GM21390 (cell line): ENCODE measurements around the gene NCLN.
"Not testable (repeated sequence)": the region's sequence is repeated elsewhere in the genome, so short reads cannot be mapped to it uniquely, and the experiment has no call there.

Source experiments
- ATAC-seq: cut with Tn5 transposase; IDR thresholded peaks from one replicate; pipeline ENCODE4 v1.9.1; 2021; ENCODE audit not compliant: unreplicated experiment

Gene NCLN

DNA sequence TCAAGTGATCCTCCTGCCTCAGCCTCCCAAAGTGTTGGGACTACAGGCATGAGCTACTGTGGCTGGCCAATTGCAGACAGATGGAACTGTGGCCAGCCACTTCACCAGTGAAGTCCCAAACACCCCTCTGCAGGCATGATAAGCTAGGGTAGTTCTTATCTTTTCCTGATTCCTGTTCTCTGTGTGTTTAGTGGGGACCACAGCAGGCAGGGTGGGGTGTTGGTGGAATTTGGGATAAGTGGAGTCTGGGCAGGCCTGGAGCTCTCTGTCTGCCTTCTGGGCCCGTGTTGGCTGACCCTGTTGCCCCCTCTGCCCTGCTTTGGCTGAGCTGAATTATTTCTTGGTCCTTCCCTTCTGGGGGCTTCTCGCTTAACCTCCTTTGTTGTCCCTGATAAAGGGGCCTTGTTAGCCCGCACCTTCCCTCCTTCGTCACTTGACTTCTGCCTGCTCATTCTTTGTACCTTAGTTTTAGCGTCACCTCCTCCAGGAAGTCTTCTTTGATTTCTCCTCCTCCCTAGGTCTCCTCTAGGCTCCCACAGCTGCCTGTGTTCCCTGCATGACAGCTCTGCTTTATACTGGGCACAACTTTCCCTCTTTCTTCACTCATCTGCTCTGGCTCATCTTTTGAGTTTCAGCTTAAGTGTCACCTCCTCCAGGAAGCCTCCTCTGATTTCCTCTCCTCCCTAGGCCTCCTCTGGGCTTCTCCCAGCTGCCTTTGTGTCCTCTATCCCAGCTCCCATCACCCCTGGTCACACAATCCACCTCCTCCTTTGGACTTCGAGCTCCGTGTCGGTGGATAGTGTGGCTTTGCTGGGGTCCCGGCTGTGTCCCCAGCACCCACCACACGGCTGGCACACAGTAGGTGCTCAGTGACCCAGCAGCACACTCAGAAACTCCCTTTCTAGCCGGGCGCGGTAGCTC lies 1.7 kb upstream of the NCLN start:
- no peak for ATAC-seq

DNA sequence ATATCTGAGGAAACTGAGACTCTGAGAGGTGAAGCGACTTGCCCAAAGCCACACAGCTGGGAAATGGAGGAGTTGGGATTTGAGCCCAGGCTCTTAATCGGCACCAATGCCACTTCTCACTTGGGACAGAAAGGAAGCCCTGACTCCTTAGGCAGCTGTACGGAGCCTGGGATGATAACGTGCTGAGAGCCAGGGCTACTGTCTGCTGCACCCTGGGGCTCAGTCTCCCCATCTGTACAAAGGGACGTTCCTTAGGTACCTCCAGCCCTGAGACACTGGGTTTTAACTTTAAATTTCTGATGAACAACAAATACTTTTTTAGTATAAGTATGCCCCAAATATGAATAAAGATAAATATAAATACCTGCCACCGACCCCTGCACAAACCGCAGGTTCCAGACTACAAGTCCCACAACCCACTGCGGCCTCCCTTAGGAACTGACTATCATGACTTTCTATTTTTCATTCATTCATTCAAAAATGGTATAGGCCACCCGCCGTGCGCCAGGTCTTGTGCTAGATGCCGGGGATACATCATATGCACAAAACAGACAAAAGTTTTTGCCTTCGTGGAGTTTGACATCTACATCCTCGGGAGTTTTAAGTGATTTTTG lies 776 bp upstream of the NCLN start:
- ATAC-seq = peak; percentile 16

DNA sequence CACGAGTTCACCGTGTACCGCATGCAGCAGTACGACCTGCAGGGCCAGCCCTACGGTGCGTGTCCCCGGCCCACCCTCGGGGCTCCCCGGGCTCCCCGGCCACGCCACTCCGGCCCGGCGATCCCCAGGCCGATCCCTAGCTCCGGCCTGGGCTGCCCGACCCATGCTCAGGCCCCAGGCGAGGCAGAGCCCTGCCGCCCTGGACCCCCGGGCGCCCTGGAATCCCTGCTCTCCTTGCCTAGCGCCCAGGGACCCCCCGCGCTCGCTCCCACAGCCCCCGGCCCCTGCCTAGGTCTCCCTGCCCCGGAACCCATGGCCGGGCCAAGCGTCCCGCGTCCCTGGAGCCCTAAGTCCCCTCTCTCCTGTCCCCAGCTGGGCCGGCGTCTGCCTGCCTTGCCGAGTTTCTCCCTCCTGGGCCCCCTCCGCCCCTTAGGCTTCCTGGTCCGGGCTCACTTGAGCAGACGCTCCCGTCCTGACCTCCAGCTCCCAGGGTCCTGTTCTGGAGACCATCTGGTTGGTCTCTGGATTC lies 494 bp downstream of the NCLN start:
- peak; percentile 5 for ATAC-seq

DNA sequence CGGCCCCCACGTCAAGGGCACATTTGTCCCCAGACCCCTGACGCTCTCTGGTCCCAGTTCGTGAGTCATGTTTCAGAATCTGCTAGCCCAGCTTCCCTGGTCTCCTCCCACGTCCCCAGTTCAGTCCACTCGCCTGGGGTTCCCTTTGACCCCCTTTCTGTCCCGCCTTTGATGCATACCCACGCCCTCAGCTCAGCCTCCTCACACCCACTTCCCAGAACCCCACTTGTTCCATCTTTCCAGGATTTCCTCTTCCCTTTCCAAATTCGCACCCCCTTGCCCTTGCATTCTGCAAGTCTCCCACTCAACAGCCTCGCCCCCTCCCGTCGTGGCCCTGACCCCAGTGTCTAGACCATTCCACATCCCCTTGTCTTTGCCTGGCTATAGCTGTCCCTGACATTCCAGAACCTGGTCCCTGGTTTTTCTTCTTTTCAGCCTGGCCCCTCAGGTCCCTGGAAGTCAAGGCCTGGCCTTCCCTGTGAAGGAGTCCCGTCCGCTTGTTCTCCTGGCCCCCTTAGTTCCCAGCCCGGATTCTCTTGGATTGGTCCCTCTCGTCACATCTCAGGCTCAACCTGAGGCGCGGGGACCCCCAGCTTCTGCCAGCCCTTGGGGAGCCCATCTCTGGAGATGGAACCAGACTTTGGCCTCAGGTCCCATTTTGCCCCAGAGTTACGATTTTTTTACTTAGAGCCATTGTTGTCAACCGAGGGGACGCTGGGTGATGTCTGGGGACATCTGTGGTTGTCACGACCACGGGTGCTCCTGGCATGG lies 1.3 kb downstream of the NCLN start:
- no peak for ATAC-seq

DNA sequence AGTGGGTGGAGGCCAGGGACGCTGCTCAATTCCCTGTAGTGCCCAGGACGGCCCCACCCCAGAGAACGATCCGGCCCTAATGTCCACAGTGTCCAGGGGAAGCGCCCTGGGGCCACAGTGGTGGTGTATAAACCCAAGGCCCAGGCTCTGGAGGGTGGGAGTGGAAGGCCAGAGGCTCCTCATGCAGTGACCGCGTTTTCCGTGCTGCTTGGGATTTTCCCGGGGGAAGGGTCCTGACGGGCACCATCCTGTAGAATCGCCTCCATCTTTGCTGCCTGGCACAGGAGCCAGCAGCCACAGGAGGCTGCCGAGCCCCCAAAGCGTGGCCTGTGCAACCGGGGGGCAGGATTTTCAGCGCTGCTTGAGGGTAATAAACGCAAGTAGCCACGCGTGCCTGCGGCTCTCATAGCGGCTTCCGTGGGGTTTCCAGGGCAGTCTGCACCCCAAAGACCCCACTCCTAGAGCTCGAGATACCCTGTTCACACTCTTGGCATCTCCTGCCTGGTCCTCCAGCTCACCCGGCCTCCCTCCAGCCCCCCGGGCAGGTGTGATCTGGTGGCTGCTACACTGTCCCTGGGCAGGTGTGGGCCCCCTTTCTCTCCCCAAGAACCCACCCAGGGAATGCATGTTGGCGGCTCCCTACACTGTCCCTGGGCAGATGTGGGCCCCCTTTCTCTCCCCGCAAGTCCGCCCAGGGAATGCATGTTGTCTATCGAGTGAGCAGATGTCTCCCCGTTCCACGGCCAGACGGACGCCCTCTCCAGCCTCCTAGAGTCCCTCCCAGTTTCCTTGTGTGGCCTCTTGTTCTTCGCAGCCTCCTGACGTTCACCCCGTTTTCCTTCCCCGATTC lies 2.2 kb downstream of the NCLN start:
- no peak for ATAC-seq

DNA sequence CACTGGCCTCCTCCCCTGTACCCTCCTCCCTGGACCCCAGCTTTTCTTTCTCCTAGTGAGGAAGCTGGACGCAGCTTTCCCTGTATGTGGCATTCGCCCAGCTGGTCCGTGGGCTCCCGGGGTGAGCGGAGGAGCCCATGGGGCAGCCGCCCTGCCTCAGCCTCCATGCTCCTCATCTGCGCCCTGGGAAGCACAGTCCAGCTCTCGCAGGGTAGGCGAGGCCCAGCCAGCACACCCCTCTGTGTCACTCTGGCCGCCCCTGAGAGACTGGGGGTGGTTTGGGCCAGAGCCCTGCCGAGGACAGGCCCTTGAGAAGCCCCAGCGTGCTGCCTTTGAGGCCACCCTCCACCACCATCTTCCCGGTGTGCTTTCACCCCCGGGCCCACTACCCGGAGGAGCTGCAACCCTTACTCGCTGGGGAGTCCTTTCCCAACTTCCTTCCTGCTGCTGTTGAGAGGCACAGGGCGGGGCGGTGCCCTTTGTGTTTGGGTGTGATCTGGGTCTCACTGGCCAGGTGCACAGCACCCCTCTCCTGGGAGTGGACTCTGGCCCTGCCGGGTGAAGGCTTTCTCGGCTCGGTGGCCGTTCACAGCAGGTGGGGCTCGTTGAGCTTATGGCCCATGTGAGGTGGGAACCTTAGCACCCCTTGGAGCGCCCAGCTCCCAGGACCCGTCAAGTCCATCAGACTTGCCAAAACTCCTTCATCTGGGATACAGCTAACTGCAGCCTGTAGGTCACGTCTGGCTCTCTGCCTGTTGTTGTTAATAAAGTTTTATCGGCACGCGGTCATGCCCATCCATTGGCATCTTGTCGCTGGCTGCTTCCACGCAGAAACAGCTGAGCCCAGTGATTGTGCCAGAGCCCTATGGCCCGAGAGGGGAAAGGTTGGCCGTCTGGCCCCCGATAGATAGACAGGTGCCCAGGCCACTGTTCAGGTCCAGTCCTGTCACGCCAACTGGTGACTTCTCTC lies 3.2 kb downstream of the NCLN start:
- no peak for ATAC-seq

DNA sequence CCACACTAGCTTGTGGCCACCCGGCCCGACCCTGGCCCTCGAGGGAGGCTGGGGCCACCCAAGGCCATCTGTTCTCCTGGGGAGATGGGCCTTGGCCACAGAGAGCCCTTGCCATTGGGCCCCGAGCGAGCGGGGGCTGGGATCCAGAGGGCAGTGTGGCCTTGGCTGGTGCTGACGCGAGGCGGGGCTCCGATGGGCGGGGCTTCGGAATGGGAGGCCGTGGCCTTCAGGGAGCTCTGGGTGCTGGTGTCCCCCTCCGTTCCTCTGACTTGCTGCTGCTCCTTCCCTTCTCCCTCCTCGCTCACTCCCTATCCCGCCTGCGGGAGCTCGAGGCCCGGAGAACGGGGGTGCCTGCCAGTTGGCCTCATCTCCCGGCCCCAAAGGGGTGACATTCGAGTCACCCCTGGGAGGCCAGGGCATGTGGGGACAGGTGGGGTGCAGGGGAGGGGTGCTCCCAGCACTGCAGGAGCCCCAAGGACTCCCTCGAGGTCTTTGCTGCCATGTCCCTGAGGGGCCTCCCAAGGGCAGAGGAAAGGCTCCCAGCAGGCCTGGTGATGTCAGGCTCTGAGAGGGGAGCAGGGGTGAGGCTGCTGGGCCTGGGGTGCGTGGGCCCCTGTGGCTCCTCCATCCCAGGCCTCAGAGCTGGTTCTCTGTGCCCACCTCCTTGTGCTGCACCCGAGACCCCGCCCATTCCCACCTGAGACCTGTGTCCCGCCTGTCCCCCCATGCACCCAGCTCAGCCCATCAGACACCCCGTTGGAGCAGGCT lies 4.2 kb downstream of the NCLN start:
- ATAC-seq = no peak

DNA sequence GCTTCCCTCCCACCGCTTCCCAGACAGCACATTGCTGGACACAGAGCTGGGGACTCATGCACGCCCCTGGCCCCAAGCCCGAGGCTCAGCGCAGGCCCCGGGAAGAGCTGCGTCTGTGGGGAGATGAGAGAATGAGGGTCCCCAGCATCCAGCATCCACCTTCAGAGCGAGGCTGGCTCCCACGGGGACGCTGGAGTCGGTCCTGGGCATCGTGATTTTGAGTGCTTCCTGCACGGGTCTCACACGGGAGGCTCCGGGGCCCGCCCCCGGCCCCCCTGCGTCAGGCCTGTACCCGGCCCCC lies 4.7 kb downstream of the NCLN start:
- ATAC-seq = no peak

DNA sequence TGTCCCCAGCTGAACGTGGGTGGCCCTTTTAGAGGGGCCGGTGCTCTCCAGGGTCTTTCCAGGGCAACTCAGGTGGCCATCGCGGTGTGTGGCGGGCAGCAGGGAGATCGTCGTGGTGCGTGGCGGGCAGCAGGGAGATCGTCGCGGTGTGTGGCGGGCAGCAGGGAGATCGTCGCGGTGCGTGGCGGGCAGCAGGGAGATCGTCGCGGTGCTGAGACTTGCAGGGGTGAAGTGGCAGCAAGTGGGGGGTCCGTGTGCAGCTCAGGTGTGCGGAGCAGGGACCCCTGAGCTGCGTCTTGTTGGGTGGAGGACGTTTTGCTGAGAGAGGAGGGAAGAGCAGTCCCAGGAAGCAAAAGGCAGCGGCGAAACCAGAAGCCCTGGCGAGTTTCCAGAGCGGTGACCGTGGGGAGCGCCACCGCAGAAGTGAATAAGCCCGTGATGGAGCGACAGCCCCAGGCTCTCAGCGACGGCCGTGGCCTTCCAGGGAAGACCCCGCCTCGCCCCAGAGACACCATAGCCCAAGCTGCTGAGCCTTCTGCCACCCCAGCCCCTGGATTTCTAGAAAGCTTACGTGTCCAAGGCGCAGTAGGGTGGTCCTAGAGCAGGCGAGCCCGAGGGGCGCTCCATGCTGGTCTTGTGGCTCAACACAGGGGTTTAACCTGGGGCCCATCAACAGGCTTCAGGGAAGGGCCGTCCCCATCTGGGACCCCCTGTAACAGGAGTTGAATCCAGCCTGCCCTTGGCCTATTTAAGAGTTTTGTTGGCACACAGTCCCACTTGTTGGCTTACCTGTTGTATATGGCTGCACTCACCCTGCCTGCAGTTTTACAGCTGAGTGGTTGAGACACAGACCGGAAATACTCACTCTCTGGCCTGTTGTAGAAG lies 5.4 kb downstream of the NCLN start:
- no peak for ATAC-seq

DNA sequence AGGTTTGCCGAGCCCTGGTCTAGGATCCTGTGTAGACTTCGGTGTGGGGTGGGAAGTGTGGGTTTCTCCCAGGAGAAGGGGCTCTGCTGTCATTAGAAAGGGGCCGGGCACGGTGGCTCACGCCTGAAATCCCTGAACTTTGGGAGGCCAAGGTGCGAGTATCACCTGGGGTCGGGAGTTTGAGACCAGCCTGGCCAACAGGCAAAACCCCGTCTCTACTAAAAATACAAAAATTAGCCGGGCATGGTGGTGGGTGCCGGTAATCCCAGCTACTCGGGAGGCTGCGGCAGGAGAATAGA lies 6.0 kb downstream of the NCLN start:
- not testable (repeated sequence) for ATAC-seq

DNA sequence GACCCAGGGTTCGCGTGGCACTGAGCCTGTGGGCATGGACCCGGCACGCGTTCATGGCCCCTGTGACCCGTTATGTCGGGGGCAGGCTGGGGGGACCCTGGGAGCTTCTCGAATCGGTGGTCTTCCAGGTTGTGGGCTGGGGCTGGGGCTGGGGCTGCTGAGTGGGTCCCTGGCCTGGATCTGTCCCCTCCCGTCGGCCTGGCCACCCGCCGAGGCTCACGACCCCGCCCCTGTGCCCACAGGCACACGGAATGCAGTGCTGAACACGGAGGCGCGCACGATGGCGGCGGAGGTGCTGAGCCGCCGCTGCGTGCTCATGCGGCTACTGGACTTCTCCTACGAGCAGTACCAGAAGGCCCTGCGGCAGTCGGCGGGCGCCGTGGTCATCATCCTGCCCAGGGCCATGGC lies 6.5 kb downstream of the NCLN start:
- ATAC-seq = no peak

DNA sequence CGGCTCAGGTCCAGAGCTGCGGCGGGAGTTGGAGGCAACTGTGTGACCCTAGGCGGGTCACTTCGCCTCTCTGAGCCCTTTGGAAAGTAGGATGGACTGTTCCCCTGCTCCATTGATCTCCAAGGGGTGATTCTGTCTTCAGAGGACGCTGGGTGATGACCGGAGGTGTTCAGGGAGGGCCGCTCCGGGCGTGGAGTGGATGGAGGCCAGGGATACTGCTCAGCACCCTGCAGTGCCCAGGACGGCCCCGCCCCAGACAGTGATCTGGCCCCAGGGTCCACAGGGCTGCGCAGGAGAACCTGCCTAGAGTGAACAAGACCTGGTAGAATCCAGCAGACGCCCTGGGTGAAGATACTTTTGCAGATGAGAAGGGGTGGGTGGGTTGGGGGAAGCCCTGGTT lies 7.0 kb downstream of the NCLN start:
- ATAC-seq = no peak

DNA sequence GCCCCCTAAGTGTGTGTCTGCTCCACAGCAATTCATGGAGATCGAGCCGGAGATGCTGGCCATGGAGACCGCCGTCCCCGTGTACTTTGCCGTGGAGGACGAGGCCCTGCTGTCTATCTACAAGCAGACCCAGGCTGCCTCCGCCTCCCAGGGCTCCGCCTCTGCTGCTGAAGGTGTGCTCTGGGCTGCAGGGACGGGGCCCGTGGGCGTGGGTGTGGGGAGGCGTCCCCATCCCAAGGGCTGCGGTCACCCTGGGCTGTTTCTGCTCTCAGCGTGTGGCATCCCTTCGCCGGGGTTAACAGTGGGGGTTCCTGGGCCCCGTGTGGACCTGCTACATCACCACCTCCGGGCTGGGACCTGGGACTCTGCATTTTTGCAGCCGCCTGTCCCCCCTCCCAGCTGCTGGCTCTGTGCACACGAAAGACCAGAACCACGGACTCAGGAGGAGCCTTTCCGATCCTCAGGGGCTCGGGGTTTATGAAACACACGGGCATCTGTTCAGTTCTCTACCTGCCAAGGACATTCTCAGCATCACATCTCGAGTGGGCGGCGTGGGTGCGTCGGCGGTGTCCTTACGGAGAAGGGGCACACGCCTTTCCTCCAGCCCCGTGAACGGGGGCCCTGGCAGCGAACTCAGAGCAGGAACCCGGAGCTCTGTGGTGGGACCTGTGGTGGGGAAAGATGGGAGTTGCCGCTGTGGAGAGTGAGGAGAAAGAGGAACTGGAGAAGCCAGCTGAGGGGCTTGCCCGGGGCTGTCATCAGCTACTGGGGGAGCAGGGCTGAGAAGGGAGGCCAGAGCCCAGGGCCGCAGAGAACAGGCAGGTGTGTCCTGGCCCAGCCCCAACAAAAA lies 7.8 kb downstream of the NCLN start:
- ATAC-seq = no peak

DNA sequence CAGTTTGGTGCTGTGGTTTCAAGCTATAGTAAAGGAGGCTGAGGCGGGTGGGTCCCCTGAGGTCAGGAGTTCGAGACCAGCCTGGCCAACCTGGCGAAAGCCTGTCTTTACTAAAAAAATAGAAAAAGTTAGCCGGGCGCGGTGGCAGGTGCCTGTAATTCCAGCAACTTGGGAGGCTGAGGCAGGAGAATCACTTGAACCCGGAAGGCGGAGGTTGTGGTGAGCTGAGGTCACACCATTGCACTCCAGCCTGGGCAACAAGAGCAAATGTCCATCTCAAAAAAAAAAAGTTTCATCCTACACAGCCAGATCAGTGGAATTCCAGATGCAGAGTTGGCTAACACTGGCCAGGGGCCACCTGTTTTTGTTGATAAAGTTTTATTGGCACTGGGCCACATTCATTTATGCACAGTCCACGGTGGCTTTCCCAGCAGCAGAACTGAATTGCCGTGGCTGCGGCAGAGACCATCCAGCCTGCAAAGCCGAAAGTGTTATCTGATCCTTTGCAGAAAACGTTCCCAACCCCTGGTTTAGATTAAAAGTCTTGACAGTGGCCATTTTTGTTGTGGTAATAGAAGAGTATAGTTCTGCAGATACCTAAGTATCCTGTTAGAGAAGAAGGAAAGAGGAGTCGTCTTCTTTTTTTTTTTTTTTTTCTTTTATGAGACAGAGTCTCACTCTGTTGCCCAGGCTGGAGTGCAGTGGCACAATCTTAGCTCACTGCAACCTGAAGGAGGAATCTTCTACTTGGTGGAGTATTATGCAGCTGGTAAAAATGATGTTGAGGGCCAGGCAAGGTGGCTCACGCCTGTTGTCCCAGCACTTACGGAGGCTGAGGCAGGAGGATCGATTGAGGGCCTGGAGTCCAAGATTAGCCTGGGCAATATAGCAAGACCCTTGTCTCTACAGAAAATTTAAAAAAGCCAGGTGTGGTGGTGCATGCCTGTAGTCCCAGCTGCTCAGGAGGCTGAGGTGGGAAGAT lies 8.7 kb downstream of the NCLN start:
- ATAC-seq = no peak

DNA sequence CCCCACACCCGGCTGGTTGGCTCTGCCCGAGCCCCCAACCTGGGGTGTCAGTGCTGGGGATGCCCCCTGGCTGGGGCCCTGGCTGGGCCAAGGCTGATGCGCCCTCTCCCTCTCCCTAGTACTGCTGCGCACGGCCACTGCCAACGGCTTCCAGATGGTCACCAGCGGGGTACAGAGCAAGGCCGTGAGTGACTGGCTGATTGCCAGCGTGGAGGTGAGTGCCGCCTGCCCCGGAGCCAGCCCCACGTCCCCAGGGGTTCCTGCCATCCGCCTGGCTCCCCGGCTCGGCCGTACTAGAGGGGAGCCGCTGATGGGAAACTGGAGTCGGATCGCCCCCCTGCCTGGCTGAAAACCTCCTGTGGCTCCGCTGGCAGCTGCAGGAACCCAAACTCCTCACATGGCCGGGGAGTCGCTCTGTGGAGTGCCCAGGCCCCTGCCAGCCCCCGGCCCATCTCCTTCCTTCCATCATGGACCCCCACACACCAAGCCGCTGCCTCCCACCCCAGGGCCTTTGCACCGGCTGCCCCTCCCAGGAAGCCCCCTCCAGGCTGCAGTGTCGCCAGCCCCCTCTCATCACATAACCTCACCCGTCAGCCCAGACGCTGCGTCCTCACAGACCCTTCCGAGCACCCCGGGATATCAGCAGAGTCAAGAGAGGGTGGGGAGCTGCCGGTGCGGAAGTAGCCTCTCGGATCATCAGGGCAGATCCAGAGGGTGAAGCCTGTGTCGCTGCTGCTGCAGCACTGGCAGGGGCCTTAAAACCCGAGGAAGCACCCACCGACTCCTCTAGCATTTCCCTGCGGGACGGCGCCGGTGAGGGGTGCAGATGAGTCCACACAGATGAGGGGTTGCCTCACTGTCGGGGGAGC lies 10.6 kb downstream of the NCLN start:
- ATAC-seq = no peak
